Body of pancreas (tissue), 4 donors: ENCODE results near the gene RGL2. TPM values are rescaled to one million over a fixed set of nuclear protein-coding genes. Genes with fewer than 3 reads are reported as not detected.
"Not testable (repeated sequence)": the region's sequence is repeated elsewhere in the genome, so short reads cannot be mapped to it uniquely, and the experiment has no call there.

ENCODE experiments used
- ATAC-seq: fragments of 150-250 bp; one replicate; pipeline ENCODE4 v1.9.1; 2016
- DNase-seq, 4 donors: peaks; one replicate each; pipeline ENCODE4 v3.0.0-alpha.2; 2019
- H3K27ac ChIP-seq, 4 donors: fragments of 200-600 bp; sonication (generic); 1 replicate in 3 of 4; 2 replicates in 1 of 4; pipeline versions ENCODE4 v1.5.1 to v1.6.1; 2016 to 2019; ENCODE audit warnings: mild to moderate bottlenecking in 1 of 4, mixed read lengths in 1 of 4, moderate library complexity in 1 of 4
- H3K27me3 ChIP-seq, 2 donors: fragments of 200-600 bp; sonication (generic); one replicate each; pipeline ENCODE4 v1.6.0; 2016; ENCODE audit warnings: mild to moderate bottlenecking in 1 of 2
- H3K36me3 ChIP-seq, 2 donors: fragments of 200-600 bp; sonication (generic); replicated peaks in 1 of 2; 2 replicates each; pipeline ENCODE4 v1.5.1; 2016; ENCODE audit warnings: low read depth in 2 of 2; ENCODE audit not compliant: insufficient read depth in 1 of 2
- H3K4me1 ChIP-seq: fragments of 200-600 bp; sonication (generic); one replicate; pipeline ENCODE4 v1.6.0; 2016
- H3K4me3 ChIP-seq, 2 donors: fragments of 200-600 bp; sonication (generic); 1 replicate in 1 of 2; 2 replicates in 1 of 2; pipeline ENCODE4 v1.5.1; 2016 to 2019
- H3K9me3 ChIP-seq, 3 donors: fragments of 200-600 bp; sonication (generic); 1 replicate in 2 of 3; 2 replicates in 1 of 3; pipeline ENCODE4 v1.5.1; 2016
- CTCF ChIP-seq, 7 experiments: fragments of 450-650 bp in 4 of 7; fragments of 200-600 bp in 3 of 7; sonication (generic) in 3 of 7; IDR thresholded peaks; one replicate each; pipeline ENCODE4 v1.5.1; 2016 to 2019; ENCODE audit warnings: antibody characterized with exemption in 7 of 7
- POLR2A ChIP-seq, 3 donors: fragments of 450-650 bp; IDR thresholded peaks; one replicate each; pipeline ENCODE4 v1.6.1; 2016; ENCODE audit warnings: antibody characterized with exemption in 3 of 3, mild to moderate bottlenecking in 2 of 3
- WGBS, 2 donors: methylation state at CpG; one replicate each; pipeline ENCODE4 v1.1.5; 2017; 5-methylcytosine and 5-hydroxymethylcytosine counted together
- intact Hi-C: fragments of 100-400 bp; cut with DNase I; formaldehyde crosslinking; loops from one replicate; pipeline ENCODE4 v1.15.1; 2023
- total RNA-seq, 2 donors: library from RNA; depleted of rRNA; stranded (reverse); fragments of >200 nt; gene quantifications; one replicate each; pipeline ENCODE4 v1.1.0, GENCODE V29; 2016

Gene RGL2
- total RNA-seq, 2 donors from 2014 or later = 31.3 to 31.9 TPM

- H3K27ac ChIP-seq = peak overlapping the region in 3 of 4 donors; percentile 55 to 80 (median 65)
- DNase-seq = no peak
- 2 to 5% methylated on average over 10 to 14 of the region's 14 CpGs for WGBS, 2 donors
- H3K4me3 ChIP-seq = peak overlapping the region; percentile 35 to 36
- TF ChIP-seq CTCF (IDR thresholded peaks at IDR 0.05) (no peak), POLR2A (IDR thresholded peaks at IDR 0.05) (no peak)
- H3K27me3 ChIP-seq = no peaks in the 10 kb centered on the region
- intact Hi-C loops = no loop called here
- H3K4me1 ChIP-seq = peaks cover 25% of the 10 kb centered on the region
- no peaks in the 10 kb centered on the region for H3K9me3 ChIP-seq
- ATAC-seq = peak; percentile 4
- H3K36me3 ChIP-seq = peaks cover 0 to 6% of the 10 kb centered on the region in 2 donors
Measured at GRCh38 chr6:33289784-33290315, 8.9 kb downstream of the RGL2 start.

- H3K9me3 ChIP-seq = no peaks in the 10 kb centered on the region
- WGBS, 2 donors = 0% methylated on average over 37 to 43 of the region's 43 CpGs
- ATAC-seq (peak; percentile 96), DNase-seq (peak; percentile 78 to 86 (median 81))
- H3K27ac ChIP-seq = peak within 1 kb of the TSS in 3 of 4 donors; percentile 55 to 80 (median 65)
- H3K4me3 ChIP-seq = peak within 1 kb of the TSS; percentile 35 to 36
- H3K27me3 ChIP-seq = no peaks in the 10 kb centered on the region
- intact Hi-C loops = no loop called here
- TF ChIP-seq CTCF (IDR thresholded peaks at IDR 0.05) = no peak
- TF ChIP-seq POLR2A (IDR thresholded peaks at IDR 0.05) = peak in 1 of 3 donors; percentile 30
- peaks cover 25% of the 10 kb centered on the region for H3K4me1 ChIP-seq
- peaks cover 0 to 6% of the 10 kb centered on the region in 2 donors for H3K36me3 ChIP-seq
Measured at GRCh38 chr6:33288921-33289783, 9.6 kb downstream of the RGL2 start, which contains the start of the genes PFDN6 and WDR46. PFDN6 (plus strand) TSS chr6:33289601; CDS start chr6:33289857, 256 bp downstream. WDR46 (minus strand) TSS chr6:33289239; CDS start chr6:33289170, 69 bp downstream.

GRCh38 chr6:33288141-33288920 lies 10.4 kb downstream of the RGL2 start:
- H3K4me3 ChIP-seq = peak overlapping the region; percentile 35 to 36
- H3K9me3 ChIP-seq = no peaks in the 10 kb centered on the region
- H3K36me3 ChIP-seq = peaks cover 0 to 6% of the 10 kb centered on the region in 2 donors
- TF ChIP-seq CTCF (IDR thresholded peaks at IDR 0.05) (no peak), POLR2A (IDR thresholded peaks at IDR 0.05) (no peak)
- peak overlapping the region in 3 of 4 donors; percentile 55 to 80 (median 65) for H3K27ac ChIP-seq
- intact Hi-C loops = no loop called here
- 5 to 7% methylated on average over 8 to 21 of the region's 21 CpGs for WGBS, 2 donors
- peaks cover 25% of the 10 kb centered on the region for H3K4me1 ChIP-seq
- ATAC-seq = no peak
- no peaks in the 10 kb centered on the region for H3K27me3 ChIP-seq
- DNase-seq = no peak

- TF ChIP-seq CTCF (IDR thresholded peaks at IDR 0.05) = no peak
- no peak for TF ChIP-seq POLR2A (IDR thresholded peaks at IDR 0.05)
- Histone ChIP-seq H3K27me3 (no peaks in the 10 kb centered on the region), H3K4me3 (no peak overlapping the region), H3K9me3 (no peaks in the 10 kb centered on the region), H3K27ac (no peak overlapping the region), H3K36me3 (peaks cover 0 to 6% of the 10 kb centered on the region in 2 donors), H3K4me1 (peaks cover 25% of the 10 kb centered on the region)
- DNase-seq (no peak), ATAC-seq (no peak)
- 85 to 92% methylated on average over 17 to 22 of the region's 22 CpGs for WGBS, 2 donors
- intact Hi-C loops = no loop called here
Measured at GRCh38 chr6:33286946-33287914, 11.5 kb downstream of the RGL2 start.

- not testable (repeated sequence) for DNase-seq
- H3K4me1 ChIP-seq = peaks cover 17% of the 10 kb centered on the region
Measured at GRCh38 chr6:33285214-33285613, 13.5 kb downstream of the RGL2 start.

More at GRCh38 chr6:33285214-33285613, 13.5 kb downstream of the RGL2 start:
- H3K9me3 ChIP-seq, H3K27me3 ChIP-seq, H3K27ac ChIP-seq, ATAC-seq, H3K4me3 ChIP-seq, H3K36me3 ChIP-seq, intact Hi-C loops: not testable (repeated sequence)
- 82 to 87% methylated on average over 4 of the region's 4 CpGs for WGBS, 2 donors
